WTC11 (cell line): ENCODE data around the gene NTN3. TPM values are rescaled to one million over a fixed set of nuclear protein-coding genes. Genes with fewer than 3 reads are reported as not detected.

Source experiments
- ATAC-seq: fragments of 200-7000 bp; cut with Tn5 transposase; 2 replicates; pipeline ENCODE4 v1.10.0; 2021; ENCODE audit warnings: mild to moderate bottlenecking, moderate library complexity
- CTCF ChIA-PET: fragments of 300-600 bp; sonication (Branson Sonifier 250); formaldehyde crosslinking; loops from one replicate; lab custom pipeline; 2021; ENCODE audit warnings: antibody characterized with exemption; lab: Charles Lee
- POLR2A ChIA-PET: fragments of 350-600 bp; sonication (Branson Sonifier 250); formaldehyde crosslinking; loops from one replicate; lab custom pipeline; 2021; ENCODE audit warnings: antibody characterized with exemption; lab: Charles Lee
- DNase-seq: peaks from one replicate; pipeline ENCODE4 v3.0.0; 2021; ENCODE audit warnings: low spot score
- H3K27ac Mint-ChIP-seq: 2 replicates; pipeline ENCODE4 v1.8.0; 2021; ENCODE audit warnings: mixed read lengths
- H3K27me3 Mint-ChIP-seq: 2 replicates; pipeline ENCODE4 v1.8.0; 2021; ENCODE audit warnings: low read depth, mild to moderate bottlenecking, moderate library complexity, mixed read lengths
- H3K36me3 Mint-ChIP-seq: 2 replicates; pipeline ENCODE4 v1.8.0; 2021; ENCODE audit warnings: mixed read lengths
- H3K4me1 Mint-ChIP-seq: 2 replicates; pipeline ENCODE4 v1.8.0; 2022; ENCODE audit warnings: mixed read lengths
- H3K4me3 Mint-ChIP-seq: 2 replicates; pipeline ENCODE4 v1.8.0; 2021; ENCODE audit warnings: mild to moderate bottlenecking, moderate library complexity, mixed read lengths
- H3K9me3 Mint-ChIP-seq: 2 replicates; pipeline ENCODE4 v1.8.0; 2021; ENCODE audit warnings: mixed read lengths
- ATF1 ChIP-seq: sonication (generic); formaldehyde crosslinking; IDR thresholded peaks from 2 replicates; pipeline ENCODE4 v1.8.1; 2023; ENCODE audit warnings: mild to moderate bottlenecking, moderate library complexity, missing genetic modification reagents
- ESRRA ChIP-seq: sonication (generic); formaldehyde crosslinking; IDR thresholded peaks from 2 replicates; pipeline ENCODE4 v1.8.1; 2022; ENCODE audit warnings: mild to moderate bottlenecking, missing genetic modification reagents, borderline replicate concordance
- FOXP1 ChIP-seq: sonication (generic); formaldehyde crosslinking; IDR thresholded peaks from 2 replicates; pipeline ENCODE4 v1.8.0; 2022; ENCODE audit warnings: missing genetic modification reagents, mild to moderate bottlenecking, moderate library complexity, borderline replicate concordance
- GABPB1 ChIP-seq: sonication (generic); formaldehyde crosslinking; IDR thresholded peaks from 2 replicates; pipeline ENCODE4 v1.8.1; 2023; ENCODE audit warnings: mild to moderate bottlenecking, missing genetic modification reagents
- JUN ChIP-seq: sonication (generic); formaldehyde crosslinking; IDR thresholded peaks from 2 replicates; pipeline ENCODE4 v1.8.0; 2023; ENCODE audit warnings: mild to moderate bottlenecking, missing genetic modification reagents
- NFATC4 ChIP-seq: fragments of 250-450 bp; sonication (Bioruptor Pico); IDR thresholded peaks from 2 replicates; pipeline ENCODE4 v1.9.0; 2021; ENCODE audit warnings: mild to moderate bottlenecking
- NR2C2 ChIP-seq: sonication (generic); formaldehyde crosslinking; IDR thresholded peaks from 2 replicates; pipeline ENCODE4 v1.8.0; 2022; ENCODE audit warnings: mild to moderate bottlenecking, missing genetic modification reagents
- RORB ChIP-seq: fragments of 250-450 bp; sonication (Bioruptor Pico); IDR thresholded peaks from 2 replicates; pipeline ENCODE4 v1.9.0; 2021; ENCODE audit warnings: mild to moderate bottlenecking
- SOX15 ChIP-seq: fragments of 250-450 bp; sonication (Bioruptor Pico); IDR thresholded peaks from 2 replicates; pipeline ENCODE4 v1.9.0; 2021; ENCODE audit warnings: mild to moderate bottlenecking
- ZNF423 ChIP-seq: fragments of 250-450 bp; sonication (Bioruptor Pico); IDR thresholded peaks from 2 replicates; pipeline ENCODE4 v2.1.2; 2022; ENCODE audit warnings: mild to moderate bottlenecking, moderate library complexity
- total RNA-seq: library from RNA; stranded (reverse); gene quantifications from 3 replicates; pipeline ENCODE4 v1.2.3, GENCODE V29; 2021
- TF ChIP-seq, protein P1 (sequence below): sonication (generic); formaldehyde crosslinking; IDR thresholded peaks from 2 replicates; pipeline ENCODE4 v1.8.0; 2022; ENCODE audit warnings: mild to moderate bottlenecking, missing genetic modification reagents
- TF ChIP-seq, protein P2 (sequence below): sonication (generic); formaldehyde crosslinking; IDR thresholded peaks from 2 replicates; pipeline ENCODE4 v1.8.1; 2022; ENCODE audit warnings: mild to moderate bottlenecking, moderate library complexity, missing genetic modification reagents
- TF ChIP-seq, protein P3 (sequence below): sonication (generic); formaldehyde crosslinking; IDR thresholded peaks from 2 replicates; pipeline ENCODE4 v1.8.0; 2022; ENCODE audit warnings: missing genetic modification reagents
- TF ChIP-seq, protein P4 (sequence below): fragments of 250-450 bp; sonication (Bioruptor Pico); IDR thresholded peaks from 2 replicates; pipeline ENCODE4 v1.8.0; 2021; ENCODE audit warnings: mild to moderate bottlenecking
- TF ChIP-seq, protein P5 (sequence below): fragments of 250-450 bp; sonication (Bioruptor Pico); IDR thresholded peaks from 2 replicates; pipeline ENCODE4 v1.9.0; 2021; ENCODE audit warnings: mild to moderate bottlenecking
- TF ChIP-seq, protein P6 (sequence below): sonication (generic); formaldehyde crosslinking; IDR thresholded peaks from 2 replicates; pipeline ENCODE4 v1.8.0; 2023; ENCODE audit warnings: missing genetic modification reagents
- TF ChIP-seq, protein P7 (sequence below): sonication (generic); formaldehyde crosslinking; IDR thresholded peaks from 2 replicates; pipeline ENCODE4 v1.8.0; 2022; ENCODE audit warnings: mild to moderate bottlenecking, missing genetic modification reagents
- TF ChIP-seq, protein P8 (sequence below): fragments of 250-450 bp; sonication (Bioruptor Pico); IDR thresholded peaks from 2 replicates; pipeline ENCODE4 v1.9.0; 2021; ENCODE audit warnings: mild to moderate bottlenecking
- TF ChIP-seq, protein P9 (sequence below): sonication (generic); formaldehyde crosslinking; conservative IDR thresholded peaks from 2 replicates; pipeline ENCODE4 v1.8.1; 2022; ENCODE audit warnings: mild to moderate bottlenecking, missing genetic modification reagents
- TF ChIP-seq, protein P10 (sequence below): sonication (generic); formaldehyde crosslinking; IDR thresholded peaks from 2 replicates; pipeline ENCODE4 v1.8.1; 2023; ENCODE audit warnings: mild to moderate bottlenecking, moderate library complexity, missing genetic modification reagents

NTN3 gene
- total RNA-seq, 1 experiment from 2014 or later: 0.92 TPM

DNA sequence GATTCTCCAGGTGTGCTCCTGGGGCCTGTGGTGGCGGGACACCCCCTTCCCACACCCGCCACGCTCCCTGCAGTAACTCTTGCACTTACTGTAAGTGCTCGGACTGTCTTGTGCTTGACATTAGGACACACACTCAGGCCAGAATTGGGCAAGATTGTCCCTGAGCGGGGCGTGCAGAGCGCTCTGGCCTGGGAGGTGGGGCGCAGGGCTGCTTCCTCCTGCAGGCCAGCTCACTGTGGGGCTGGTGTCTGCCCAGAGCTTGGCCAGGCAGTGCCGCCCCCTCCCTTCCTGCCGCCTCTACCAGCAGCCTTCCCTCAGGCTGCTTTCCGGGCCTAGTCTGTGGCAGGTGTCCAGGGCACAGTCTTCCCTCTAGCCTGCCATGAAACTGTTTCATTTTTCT lies 36.6 kb downstream of the NTN3 start (continued):
- TF ChIP-seq GABPB1 (CRISPR knock-in tag): no peak
- TF ChIP-seq NFATC4 (CRISPR knock-in tag): no peak
- TF ChIP-seq, protein P1, sequence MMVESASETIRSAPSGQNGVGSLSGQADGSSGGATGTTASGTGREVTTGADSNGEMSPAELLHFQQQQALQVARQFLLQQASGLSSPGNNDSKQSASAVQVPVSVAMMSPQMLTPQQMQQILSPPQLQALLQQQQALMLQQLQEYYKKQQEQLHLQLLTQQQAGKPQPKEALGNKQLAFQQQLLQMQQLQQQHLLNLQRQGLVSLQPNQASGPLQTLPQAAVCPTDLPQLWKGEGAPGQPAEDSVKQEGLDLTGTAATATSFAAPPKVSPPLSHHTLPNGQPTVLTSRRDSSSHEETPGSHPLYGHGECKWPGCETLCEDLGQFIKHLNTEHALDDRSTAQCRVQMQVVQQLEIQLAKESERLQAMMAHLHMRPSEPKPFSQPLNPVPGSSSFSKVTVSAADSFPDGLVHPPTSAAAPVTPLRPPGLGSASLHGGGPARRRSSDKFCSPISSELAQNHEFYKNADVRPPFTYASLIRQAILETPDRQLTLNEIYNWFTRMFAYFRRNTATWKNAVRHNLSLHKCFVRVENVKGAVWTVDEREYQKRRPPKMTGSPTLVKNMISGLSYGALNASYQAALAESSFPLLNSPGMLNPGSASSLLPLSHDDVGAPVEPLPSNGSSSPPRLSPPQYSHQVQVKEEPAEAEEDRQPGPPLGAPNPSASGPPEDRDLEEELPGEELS (CRISPR knock-in tag): no peak

DNA sequence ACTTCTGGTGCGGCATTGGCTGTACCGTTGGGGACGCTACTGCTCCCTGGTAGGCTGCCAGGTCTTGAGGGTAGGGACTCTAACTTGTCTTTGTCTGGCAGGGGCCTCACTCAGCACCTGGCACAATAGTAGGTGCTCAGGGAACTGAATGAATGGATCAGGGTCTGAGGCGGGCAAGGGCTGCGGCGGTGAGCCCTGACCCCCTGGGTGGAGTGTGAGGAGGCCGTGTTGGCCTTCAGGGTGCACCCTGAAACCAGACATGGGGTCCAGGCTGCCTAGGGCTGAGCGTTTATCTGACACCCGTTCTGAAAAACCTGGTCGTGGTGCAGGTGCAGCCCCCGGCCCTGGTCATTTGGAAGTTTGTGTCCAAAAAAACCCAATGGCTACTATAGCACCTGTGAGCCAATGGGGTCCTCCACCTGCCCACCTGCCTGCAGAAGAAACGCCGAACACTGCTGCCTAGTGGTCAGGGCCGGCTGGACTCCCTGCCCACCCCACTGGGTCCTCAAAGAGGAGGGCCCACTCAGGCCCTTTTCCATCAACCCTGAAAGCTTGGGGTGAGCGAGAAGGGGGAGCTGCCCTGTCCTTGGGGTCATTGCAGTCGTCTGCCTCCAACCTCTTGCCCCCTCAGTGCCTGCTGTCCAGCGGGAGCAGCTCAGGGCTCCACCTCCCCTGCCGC lies 37.8 kb downstream of the NTN3 start:
- peaks cover 28% of the 10 kb centered on the region for H3K4me1 Mint-ChIP-seq
- H3K9me3 Mint-ChIP-seq: no peaks in the 10 kb centered on the region
- H3K27ac Mint-ChIP-seq: no peak overlapping the region
- no peak overlapping the region for H3K4me3 Mint-ChIP-seq
- CTCF ChIA-PET: interaction anchor here (0.8 to 1.5 kb wide), 3 partner anchors 8 to 257 kb away, joined by 3 to 8 read pairs (median 3); partner anchors contain the start of genes CEMP1 and ECI1
- no peaks in the 10 kb centered on the region for H3K36me3 Mint-ChIP-seq
- ATAC-seq (no peak), DNase-seq (no peak)
- TF ChIP-seq, protein P2, sequence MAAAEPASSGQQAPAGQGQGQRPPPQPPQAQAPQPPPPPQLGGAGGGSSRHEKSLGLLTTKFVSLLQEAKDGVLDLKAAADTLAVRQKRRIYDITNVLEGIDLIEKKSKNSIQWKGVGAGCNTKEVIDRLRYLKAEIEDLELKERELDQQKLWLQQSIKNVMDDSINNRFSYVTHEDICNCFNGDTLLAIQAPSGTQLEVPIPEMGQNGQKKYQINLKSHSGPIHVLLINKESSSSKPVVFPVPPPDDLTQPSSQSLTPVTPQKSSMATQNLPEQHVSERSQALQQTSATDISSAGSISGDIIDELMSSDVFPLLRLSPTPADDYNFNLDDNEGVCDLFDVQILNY (CRISPR knock-in tag): no peak
- TF ChIP-seq ATF1 (CRISPR knock-in tag) (no peak), JUN (CRISPR knock-in tag) (no peak), NR2C2 (no peak), FOXP1 (no peak), SOX15 (CRISPR knock-in tag) (no peak), ZNF423 (CRISPR knock-in tag) (no peak), RORB (CRISPR knock-in tag) (no peak), ESRRA (CRISPR knock-in tag) (no peak)
- TF ChIP-seq, protein P3, sequence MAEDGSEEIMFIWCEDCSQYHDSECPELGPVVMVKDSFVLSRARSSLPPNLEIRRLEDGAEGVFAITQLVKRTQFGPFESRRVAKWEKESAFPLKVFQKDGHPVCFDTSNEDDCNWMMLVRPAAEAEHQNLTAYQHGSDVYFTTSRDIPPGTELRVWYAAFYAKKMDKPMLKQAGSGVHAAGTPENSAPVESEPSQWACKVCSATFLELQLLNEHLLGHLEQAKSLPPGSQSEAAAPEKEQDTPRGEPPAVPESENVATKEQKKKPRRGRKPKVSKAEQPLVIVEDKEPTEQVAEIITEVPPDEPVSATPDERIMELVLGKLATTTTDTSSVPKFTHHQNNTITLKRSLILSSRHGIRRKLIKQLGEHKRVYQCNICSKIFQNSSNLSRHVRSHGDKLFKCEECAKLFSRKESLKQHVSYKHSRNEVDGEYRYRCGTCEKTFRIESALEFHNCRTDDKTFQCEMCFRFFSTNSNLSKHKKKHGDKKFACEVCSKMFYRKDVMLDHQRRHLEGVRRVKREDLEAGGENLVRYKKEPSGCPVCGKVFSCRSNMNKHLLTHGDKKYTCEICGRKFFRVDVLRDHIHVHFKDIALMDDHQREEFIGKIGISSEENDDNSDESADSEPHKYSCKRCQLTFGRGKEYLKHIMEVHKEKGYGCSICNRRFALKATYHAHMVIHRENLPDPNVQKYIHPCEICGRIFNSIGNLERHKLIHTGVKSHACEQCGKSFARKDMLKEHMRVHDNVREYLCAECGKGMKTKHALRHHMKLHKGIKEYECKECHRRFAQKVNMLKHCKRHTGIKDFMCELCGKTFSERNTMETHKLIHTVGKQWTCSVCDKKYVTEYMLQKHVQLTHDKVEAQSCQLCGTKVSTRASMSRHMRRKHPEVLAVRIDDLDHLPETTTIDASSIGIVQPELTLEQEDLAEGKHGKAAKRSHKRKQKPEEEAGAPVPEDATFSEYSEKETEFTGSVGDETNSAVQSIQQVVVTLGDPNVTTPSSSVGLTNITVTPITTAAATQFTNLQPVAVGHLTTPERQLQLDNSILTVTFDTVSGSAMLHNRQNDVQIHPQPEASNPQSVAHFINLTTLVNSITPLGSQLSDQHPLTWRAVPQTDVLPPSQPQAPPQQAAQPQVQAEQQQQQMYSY (CRISPR knock-in tag): no peak
- TF ChIP-seq, protein P4, sequence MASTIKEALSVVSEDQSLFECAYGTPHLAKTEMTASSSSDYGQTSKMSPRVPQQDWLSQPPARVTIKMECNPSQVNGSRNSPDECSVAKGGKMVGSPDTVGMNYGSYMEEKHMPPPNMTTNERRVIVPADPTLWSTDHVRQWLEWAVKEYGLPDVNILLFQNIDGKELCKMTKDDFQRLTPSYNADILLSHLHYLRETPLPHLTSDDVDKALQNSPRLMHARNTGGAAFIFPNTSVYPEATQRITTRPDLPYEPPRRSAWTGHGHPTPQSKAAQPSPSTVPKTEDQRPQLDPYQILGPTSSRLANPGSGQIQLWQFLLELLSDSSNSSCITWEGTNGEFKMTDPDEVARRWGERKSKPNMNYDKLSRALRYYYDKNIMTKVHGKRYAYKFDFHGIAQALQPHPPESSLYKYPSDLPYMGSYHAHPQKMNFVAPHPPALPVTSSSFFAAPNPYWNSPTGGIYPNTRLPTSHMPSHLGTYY (CRISPR knock-in tag): no peak
- TF ChIP-seq, protein P5, sequence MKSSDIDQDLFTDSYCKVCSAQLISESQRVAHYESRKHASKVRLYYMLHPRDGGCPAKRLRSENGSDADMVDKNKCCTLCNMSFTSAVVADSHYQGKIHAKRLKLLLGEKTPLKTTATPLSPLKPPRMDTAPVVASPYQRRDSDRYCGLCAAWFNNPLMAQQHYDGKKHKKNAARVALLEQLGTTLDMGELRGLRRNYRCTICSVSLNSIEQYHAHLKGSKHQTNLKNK: no peak
- TF ChIP-seq, protein P6, sequence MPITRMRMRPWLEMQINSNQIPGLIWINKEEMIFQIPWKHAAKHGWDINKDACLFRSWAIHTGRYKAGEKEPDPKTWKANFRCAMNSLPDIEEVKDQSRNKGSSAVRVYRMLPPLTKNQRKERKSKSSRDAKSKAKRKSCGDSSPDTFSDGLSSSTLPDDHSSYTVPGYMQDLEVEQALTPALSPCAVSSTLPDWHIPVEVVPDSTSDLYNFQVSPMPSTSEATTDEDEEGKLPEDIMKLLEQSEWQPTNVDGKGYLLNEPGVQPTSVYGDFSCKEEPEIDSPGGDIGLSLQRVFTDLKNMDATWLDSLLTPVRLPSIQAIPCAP (CRISPR knock-in tag): no peak
- TF ChIP-seq, protein P7, sequence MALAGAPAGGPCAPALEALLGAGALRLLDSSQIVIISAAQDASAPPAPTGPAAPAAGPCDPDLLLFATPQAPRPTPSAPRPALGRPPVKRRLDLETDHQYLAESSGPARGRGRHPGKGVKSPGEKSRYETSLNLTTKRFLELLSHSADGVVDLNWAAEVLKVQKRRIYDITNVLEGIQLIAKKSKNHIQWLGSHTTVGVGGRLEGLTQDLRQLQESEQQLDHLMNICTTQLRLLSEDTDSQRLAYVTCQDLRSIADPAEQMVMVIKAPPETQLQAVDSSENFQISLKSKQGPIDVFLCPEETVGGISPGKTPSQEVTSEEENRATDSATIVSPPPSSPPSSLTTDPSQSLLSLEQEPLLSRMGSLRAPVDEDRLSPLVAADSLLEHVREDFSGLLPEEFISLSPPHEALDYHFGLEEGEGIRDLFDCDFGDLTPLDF: no peak
- TF ChIP-seq, protein P8, sequence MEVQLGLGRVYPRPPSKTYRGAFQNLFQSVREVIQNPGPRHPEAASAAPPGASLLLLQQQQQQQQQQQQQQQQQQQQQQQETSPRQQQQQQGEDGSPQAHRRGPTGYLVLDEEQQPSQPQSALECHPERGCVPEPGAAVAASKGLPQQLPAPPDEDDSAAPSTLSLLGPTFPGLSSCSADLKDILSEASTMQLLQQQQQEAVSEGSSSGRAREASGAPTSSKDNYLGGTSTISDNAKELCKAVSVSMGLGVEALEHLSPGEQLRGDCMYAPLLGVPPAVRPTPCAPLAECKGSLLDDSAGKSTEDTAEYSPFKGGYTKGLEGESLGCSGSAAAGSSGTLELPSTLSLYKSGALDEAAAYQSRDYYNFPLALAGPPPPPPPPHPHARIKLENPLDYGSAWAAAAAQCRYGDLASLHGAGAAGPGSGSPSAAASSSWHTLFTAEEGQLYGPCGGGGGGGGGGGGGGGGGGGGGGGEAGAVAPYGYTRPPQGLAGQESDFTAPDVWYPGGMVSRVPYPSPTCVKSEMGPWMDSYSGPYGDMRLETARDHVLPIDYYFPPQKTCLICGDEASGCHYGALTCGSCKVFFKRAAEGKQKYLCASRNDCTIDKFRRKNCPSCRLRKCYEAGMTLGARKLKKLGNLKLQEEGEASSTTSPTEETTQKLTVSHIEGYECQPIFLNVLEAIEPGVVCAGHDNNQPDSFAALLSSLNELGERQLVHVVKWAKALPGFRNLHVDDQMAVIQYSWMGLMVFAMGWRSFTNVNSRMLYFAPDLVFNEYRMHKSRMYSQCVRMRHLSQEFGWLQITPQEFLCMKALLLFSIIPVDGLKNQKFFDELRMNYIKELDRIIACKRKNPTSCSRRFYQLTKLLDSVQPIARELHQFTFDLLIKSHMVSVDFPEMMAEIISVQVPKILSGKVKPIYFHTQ (CRISPR knock-in tag): no peak
- TF ChIP-seq, protein P9, sequence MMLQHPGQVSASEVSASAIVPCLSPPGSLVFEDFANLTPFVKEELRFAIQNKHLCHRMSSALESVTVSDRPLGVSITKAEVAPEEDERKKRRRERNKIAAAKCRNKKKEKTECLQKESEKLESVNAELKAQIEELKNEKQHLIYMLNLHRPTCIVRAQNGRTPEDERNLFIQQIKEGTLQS: no peak
- TF ChIP-seq, protein P10, sequence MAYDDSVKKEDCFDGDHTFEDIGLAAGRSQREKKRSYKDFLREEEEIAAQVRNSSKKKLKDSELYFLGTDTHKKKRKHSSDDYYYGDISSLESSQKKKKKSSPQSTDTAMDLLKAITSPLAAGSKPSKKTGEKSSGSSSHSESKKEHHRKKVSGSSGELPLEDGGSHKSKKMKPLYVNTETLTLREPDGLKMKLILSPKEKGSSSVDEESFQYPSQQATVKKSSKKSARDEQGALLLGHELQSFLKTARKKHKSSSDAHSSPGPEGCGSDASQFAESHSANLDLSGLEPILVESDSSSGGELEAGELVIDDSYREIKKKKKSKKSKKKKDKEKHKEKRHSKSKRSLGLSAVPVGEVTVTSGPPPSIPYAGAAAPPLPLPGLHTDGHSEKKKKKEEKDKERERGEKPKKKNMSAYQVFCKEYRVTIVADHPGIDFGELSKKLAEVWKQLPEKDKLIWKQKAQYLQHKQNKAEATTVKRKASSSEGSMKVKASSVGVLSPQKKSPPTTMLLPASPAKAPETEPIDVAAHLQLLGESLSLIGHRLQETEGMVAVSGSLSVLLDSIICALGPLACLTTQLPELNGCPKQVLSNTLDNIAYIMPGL (CRISPR knock-in tag): no peak
- POLR2A ChIA-PET: no interaction called here
- H3K27me3 Mint-ChIP-seq: peaks cover 4% of the 10 kb centered on the region
